ENCODE measurements around the gene BTBD16.

The BTBD16 gene

DNA sequence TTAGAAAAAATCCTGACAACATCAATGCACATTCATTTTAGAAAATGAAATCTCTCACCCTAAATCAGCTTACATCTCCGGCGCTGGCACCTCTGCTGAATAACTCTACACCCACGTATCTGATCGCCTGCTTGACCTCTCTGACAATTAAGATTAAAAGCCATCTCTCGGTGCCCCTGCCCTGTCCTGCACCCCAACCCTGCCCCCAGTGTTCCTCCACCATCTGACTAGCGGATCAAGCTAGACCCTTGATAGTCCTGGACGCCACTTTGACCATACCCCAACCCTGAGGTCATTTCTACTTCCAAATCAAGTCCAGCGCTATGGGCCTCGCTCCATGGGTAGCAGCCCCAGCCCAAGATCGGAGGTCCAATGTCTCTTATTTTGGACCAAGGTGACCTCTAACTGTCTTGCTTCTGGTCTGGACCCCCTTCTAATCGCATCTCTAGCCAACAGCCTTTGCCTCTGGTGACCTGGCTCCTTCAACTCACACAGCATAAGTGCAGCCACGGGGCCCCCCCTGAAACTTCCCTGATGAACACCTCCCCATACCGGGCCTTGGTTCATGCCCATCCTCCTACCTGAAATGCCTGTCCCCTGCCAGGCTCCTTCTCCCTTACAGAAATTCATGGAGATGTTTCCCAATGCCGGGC lies 28.5 kb downstream of the BTBD16 start:
- Histone ChIP-seq H3K4me2 (no peak overlapping the region), H3K4me1 (peaks cover 9% of the 10 kb centered on the region; the same call in 1 of the 2 replicates), H3K9ac (no peak overlapping the region), H3K27ac (no peak overlapping the region), H4K20me1 (no peaks in the 10 kb centered on the region), H3K36me3 (no peaks in the 10 kb centered on the region), H3K4me3 (no peak overlapping the region), H3K9me3 (no peaks in the 10 kb centered on the region), H3K27me3 (no peaks in the 10 kb centered on the region)
- TF ChIP-seq Cebpa-rat (IDR thresholded peaks at IDR 0.05) = no peak

DNA sequence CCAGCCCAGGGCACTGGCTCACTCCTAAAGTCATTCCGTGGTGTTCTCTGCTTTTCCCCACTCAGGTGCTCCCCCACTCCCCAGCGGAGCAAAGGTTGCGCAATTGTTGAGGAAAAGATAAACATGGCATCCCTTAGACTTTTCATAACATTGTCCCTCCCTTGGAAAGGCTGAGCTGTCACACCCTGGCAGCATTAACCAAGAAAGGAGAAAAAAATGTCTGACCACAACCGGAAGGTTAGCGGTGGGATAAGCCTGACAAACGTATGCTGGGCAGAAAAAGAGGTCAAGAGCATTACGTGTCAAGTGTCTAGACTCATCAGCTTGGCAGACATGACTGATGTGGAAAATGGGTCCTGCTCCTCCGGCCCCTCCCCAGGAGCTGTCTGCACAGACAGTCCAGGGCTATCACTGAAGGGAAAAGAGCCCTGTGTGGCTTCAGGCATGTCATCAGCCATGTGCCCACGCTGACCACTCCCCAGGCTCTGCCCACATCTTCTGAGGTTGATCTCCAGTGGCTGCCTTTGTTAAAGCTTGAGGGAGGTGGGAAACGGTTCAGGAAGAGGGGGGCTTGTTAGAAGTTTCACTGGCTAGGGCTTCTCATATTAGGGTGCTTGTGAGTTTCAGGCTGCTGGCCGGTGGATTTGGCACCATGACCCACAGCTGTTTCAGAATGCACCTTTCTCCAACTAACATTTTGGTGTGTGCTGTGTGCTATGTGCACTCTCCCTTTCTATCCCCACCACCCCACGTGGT lies 30.1 kb downstream of the BTBD16 start:
- no peak overlapping the region for H3K9ac ChIP-seq
- H3K4me2 ChIP-seq = no peak overlapping the region
- no peaks in the 10 kb centered on the region for H4K20me1 ChIP-seq
- H3K9me3 ChIP-seq = no peaks in the 10 kb centered on the region
- no peak overlapping the region for H3K27ac ChIP-seq
- no peaks in the 10 kb centered on the region for H3K4me1 ChIP-seq
- H3K36me3 ChIP-seq = no peaks in the 10 kb centered on the region
- peak; percentile 87 for TF ChIP-seq Cebpa-rat (IDR thresholded peaks at IDR 0.05)
- H3K4me3 ChIP-seq = no peak overlapping the region
- H3K27me3 ChIP-seq = no peaks in the 10 kb centered on the region

DNA sequence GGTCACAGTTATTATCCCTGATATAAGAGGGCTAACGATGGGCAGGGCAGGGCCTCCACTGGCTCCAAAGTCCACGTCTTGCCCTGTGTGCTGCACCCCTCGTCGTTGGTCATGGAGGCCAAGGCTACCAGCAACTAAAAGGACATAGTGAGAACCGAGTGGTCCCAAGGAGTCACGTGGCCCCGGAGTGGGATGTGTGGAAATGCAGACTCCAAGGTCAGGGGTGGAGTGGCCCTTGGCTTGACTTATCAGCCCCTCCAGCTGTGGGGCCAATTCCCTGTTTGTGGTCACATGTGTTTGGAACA lies 30.7 kb downstream of the BTBD16 start:
- H3K4me3 ChIP-seq = no peak overlapping the region
- TF ChIP-seq Cebpa-rat (IDR thresholded peaks at IDR 0.05) = no peak
- no peaks in the 10 kb centered on the region for H3K27me3 ChIP-seq
- H3K36me3 ChIP-seq = no peaks in the 10 kb centered on the region
- no peak overlapping the region for H3K4me2 ChIP-seq
- H3K9me3 ChIP-seq = no peaks in the 10 kb centered on the region
- H3K9ac ChIP-seq = no peak overlapping the region
- H4K20me1 ChIP-seq = no peaks in the 10 kb centered on the region
- no peak overlapping the region for H3K27ac ChIP-seq
- no peaks in the 10 kb centered on the region for H3K4me1 ChIP-seq

DNA sequence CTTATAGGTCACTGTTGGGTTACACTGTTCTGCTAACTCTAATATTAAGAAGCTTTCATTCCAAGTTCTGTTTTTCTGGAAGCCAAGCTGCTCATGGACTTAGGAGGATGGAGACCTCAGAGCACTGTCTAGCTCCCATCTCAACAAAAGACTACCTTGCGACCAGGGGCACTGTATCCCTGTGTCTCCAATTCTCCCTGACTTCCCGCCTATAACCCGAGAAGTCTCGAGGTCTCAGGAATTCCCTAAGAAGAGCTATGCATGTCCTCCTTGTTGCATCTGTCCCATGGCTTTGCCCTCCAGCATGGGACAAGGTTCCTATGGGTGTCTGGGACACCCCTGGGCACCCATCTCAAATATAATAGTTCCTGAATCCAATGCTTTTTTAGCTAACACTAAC lies 31.2 kb downstream of the BTBD16 start:
- Histone ChIP-seq H3K36me3 (no peaks in the 10 kb centered on the region), H3K4me2 (no peak overlapping the region), H3K4me1 (no peaks in the 10 kb centered on the region), H4K20me1 (no peaks in the 10 kb centered on the region), H3K4me3 (no peak overlapping the region), H3K9ac (no peak overlapping the region), H3K27me3 (no peaks in the 10 kb centered on the region), H3K27ac (no peak overlapping the region), H3K9me3 (no peaks in the 10 kb centered on the region)
- no peak for TF ChIP-seq Cebpa-rat (IDR thresholded peaks at IDR 0.05)

DNA sequence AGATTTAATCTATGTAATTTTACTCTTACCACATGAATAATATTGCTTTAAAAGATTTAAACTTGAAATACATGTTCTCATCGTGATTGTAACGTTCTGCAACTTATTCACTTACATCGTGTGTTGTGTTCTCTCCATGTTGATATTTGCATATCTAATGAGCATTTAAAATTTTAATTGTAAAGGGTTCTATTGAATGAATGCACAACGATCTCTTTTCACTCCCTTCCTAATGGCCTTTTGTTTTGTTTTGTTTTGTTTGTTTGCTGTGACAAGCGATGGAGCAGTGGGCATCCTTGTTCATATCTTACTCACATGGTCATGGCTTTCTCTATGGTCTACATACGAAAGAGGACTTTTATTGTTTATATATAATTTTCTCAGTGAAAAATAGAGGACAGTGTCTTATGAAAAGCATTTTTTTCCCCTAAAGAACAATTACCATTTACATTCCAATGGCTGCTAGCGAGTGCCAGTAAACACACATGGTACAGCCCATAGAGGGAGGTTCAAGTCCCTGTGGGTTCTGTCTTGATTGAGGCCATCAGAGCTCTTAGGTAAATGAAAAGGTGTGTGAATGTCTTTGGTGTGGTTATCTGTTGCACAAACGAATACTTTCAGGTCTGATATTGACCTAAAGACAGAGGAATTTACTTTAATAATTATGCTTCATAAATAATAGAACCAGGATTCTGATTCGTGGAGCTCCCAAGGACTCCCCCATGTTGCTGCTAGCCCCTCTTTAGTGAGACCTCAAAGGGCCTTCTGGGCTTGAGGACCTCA lies 32.4 kb downstream of the BTBD16 start:
- Histone ChIP-seq H3K4me3 (no peak overlapping the region), H3K36me3 (no peaks in the 10 kb centered on the region), H3K9ac (no peak overlapping the region), H3K4me2 (no peak overlapping the region), H4K20me1 (no peaks in the 10 kb centered on the region), H3K9me3 (no peaks in the 10 kb centered on the region), H3K27me3 (no peaks in the 10 kb centered on the region), H3K27ac (no peak overlapping the region), H3K4me1 (peaks cover 10% of the 10 kb centered on the region)
- TF ChIP-seq Cebpa-rat (IDR thresholded peaks at IDR 0.05) = no peak

DNA sequence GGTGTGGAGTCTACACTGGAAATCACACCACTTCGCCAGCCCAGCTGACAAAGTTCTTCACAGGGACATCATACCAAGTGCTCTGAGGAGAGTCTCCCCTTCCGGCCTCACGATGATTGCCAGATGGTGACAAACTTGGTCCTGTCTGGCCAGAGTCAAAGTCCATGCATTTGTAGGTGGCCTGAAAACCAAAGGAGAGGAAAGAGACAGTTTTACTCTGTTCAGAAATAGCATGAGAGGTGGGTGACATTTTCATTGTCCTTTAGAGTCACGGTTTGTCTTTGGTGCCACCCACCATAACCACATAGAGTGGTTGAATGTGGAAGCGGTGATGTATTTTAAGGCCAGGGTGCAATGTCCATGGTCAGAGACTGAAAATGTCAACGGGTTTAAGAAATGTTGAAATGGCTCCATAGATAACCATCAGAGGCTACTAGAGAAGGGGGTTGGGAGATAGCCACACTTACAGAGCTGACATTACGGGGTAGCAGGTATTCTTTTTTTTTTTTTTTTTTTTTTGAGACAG lies 33.0 kb downstream of the BTBD16 start:
- H3K27me3 ChIP-seq = no peaks in the 10 kb centered on the region
- H3K4me1 ChIP-seq = peaks cover 10% of the 10 kb centered on the region
- TF ChIP-seq Cebpa-rat (IDR thresholded peaks at IDR 0.05) = no peak
- H3K4me2 ChIP-seq = no peak overlapping the region
- no peak overlapping the region for H3K27ac ChIP-seq
- no peaks in the 10 kb centered on the region for H3K9me3 ChIP-seq
- no peak overlapping the region for H3K4me3 ChIP-seq
- H4K20me1 ChIP-seq = no peaks in the 10 kb centered on the region
- no peak overlapping the region for H3K9ac ChIP-seq
- no peaks in the 10 kb centered on the region for H3K36me3 ChIP-seq

DNA sequence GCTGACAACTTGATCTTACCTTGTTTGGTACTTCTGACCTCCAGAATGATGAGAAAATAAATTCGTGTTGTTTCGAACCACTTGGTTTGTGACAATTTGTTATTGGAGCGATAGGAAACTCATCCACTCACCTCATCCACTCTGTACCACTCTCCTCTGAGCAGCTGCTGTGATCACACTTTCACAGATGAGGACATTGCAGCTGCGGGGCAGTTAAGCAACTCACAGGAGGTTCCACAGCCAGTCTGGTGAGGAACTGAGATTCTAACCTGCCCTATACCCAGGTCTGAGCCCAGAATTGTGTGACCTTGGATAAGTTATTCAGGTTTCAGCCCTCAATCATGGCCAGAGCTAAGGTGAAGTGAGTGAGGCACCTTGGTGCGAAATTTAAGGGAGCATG lies 35.2 kb downstream of the BTBD16 start:
- Histone ChIP-seq H3K4me2 (no peak overlapping the region), H3K27me3 (no peaks in the 10 kb centered on the region), H3K4me1 (peaks cover 10% of the 10 kb centered on the region), H3K4me3 (no peak overlapping the region), H3K36me3 (no peaks in the 10 kb centered on the region), H3K9me3 (no peaks in the 10 kb centered on the region), H3K9ac (no peak overlapping the region), H4K20me1 (no peaks in the 10 kb centered on the region), H3K27ac (no peak overlapping the region)
- no peak for TF ChIP-seq Cebpa-rat (IDR thresholded peaks at IDR 0.05)

DNA sequence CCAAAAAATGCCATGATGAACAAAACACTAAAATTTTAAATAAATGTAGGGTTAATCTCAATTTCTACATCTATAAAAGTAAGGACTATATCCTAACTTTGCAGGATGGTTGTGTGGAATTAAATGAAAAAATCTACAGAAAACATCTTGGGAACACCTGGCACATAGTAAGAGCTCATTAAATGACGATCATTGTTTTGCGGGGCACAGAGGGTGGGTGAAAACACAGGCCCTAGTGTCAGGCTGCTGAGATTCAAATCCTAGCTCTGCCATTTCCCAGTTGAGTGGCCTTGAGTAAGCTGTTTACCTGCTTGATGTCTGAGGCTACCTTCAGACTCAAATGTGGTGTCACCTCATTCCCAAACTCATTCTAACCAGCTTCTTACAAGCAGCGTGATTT lies 35.6 kb downstream of the BTBD16 start:
- Histone ChIP-seq H3K9me3 (no peaks in the 10 kb centered on the region), H3K4me1 (peaks cover 10% of the 10 kb centered on the region), H3K27ac (no peak overlapping the region), H3K27me3 (no peaks in the 10 kb centered on the region), H3K36me3 (no peaks in the 10 kb centered on the region), H3K4me2 (no peak overlapping the region), H4K20me1 (no peaks in the 10 kb centered on the region), H3K9ac (no peak overlapping the region), H3K4me3 (no peak overlapping the region)
- TF ChIP-seq Cebpa-rat (IDR thresholded peaks at IDR 0.05) = no peak

DNA sequence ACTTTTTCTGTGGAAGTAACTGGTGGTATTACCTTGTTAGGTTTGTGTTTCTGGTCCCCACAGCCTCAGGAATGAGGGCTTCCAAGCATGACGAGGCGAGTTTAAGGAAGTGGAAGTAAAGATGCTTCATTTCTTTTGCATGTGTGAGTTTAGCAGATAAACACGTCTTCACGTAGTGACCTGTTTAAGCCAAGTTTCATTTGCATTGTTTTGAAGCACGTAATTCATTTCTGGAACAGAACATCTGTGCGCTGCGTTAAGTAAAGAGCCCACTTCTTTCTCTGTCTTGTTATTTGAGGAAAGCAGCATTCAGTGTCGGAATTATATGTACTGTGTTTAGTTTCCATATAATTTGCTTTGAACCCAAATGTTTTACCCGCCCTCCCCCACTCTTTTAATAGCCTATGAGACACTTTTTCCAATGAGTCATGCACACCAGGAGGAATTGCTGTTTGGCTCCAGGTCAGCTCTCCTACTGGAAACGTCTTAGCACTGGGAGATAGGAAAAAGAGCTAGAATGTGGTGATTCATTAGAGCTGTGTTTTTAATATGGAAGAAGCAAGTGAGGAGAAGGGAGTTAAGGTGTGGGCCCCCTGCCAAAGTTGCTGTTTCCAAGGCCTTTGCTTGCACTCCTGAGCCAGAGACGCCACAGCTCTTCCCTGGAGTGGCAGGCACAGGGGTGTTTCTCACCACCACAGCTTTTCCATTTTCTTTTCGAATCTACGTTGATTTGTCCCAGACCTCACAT lies 36.7 kb downstream of the BTBD16 start:
- no peak overlapping the region for H3K9ac ChIP-seq
- H3K4me2 ChIP-seq = peak overlapping the region; percentile 8; the same call in 1 of the 2 replicates

More for the DNA sequence above, 36.7 kb downstream of the BTBD16 start:
- Histone ChIP-seq H3K27me3 (no peaks in the 10 kb centered on the region), H3K36me3 (no peaks in the 10 kb centered on the region), H3K4me3 (no peak overlapping the region), H3K4me1 (peaks cover 10% of the 10 kb centered on the region), H3K9me3 (no peaks in the 10 kb centered on the region), H4K20me1 (no peaks in the 10 kb centered on the region), H3K27ac (no peak overlapping the region)
- TF ChIP-seq Cebpa-rat (IDR thresholded peaks at IDR 0.05) = no peak
